Activated B cell treated with CpG ODN at 0.5 μM for 24 hours (primary cell): ENCODE measurements around the gene NAT16. TPM values are rescaled to one million over a fixed set of nuclear protein-coding genes. Genes with fewer than 3 reads are reported as not detected.

Experiments used
- ATAC-seq: fragments of 200-7000 bp; cut with Tn5 transposase; one replicate; pipeline ENCODE4 v1.10.0; 2021; ENCODE audit warnings: low read depth, mild to moderate bottlenecking, moderate library complexity
- CTCF ChIA-PET: fragments of 350-600 bp; sonication (Branson Sonifier 250); formaldehyde crosslinking; loops from one replicate; lab custom pipeline; 2021; ENCODE audit warnings: antibody characterized with exemption; lab: Charles Lee
- POLR2A ChIA-PET: fragments of 350-600 bp; sonication (Branson Sonifier 250); formaldehyde crosslinking; loops from one replicate; lab custom pipeline; 2021; ENCODE audit warnings: antibody characterized with exemption; lab: Charles Lee
- DNase-seq: peaks from one replicate; pipeline ENCODE4 v3.0.0; 2022
- H3K27ac Mint-ChIP-seq: one replicate; pipeline ENCODE4 v1.8.0; 2020; ENCODE audit warnings: mixed read lengths
- H3K27me3 Mint-ChIP-seq: one replicate; pipeline ENCODE4 v1.8.0; 2021; ENCODE audit warnings: mixed read lengths
- H3K36me3 Mint-ChIP-seq: one replicate; pipeline ENCODE4 v1.8.0; 2021; ENCODE audit warnings: low read depth, mixed read lengths
- H3K4me1 Mint-ChIP-seq: one replicate; pipeline ENCODE4 v1.8.0; 2021; ENCODE audit warnings: mixed read lengths
- H3K4me3 Mint-ChIP-seq: one replicate; pipeline ENCODE4 v1.8.0; 2020; ENCODE audit warnings: mild to moderate bottlenecking, mixed read lengths
- H3K9me3 Mint-ChIP-seq: one replicate; pipeline ENCODE4 v1.8.0; 2020; ENCODE audit warnings: mixed read lengths
- intact Hi-C: fragments of 100-400 bp; cut with micrococcal nuclease; formaldehyde crosslinking; loops from one replicate; pipeline ENCODE4 v1.15.1; 2024
- total RNA-seq: library from RNA; stranded (reverse); gene quantifications from 2 replicates; pipeline ENCODE4 v1.2.3, GENCODE V29; 2022
- TF ChIP-seq, protein P1 (sequence below): fragments of 200-600 bp; IDR thresholded peaks from one replicate; pipeline ENCODE4 v1.8.0; 2022; ENCODE audit warnings: antibody characterized with exemption, mild to moderate bottlenecking

Gene NAT16
- total RNA-seq, 1 donor from 2014 or later: not detected

GRCh38 chr7:101126651-101127459 is 53.2 kb downstream of the NAT16 start, which contains the start of gene SERPINE1:
Gene SERPINE1 (plus strand): TSS chr7:101127104. CDS start chr7:101128394, 1,290 bp downstream.
- no peak within 1 kb of the TSS for H3K27ac Mint-ChIP-seq
- H3K9me3 Mint-ChIP-seq: no peaks in the 10 kb centered on the region
- intact Hi-C loops: no loop called here
- no peaks in the 10 kb centered on the region for H3K36me3 Mint-ChIP-seq
- peaks cover 47% of the 10 kb centered on the region for H3K4me1 Mint-ChIP-seq
- peak within 1 kb of the TSS; percentile 47 for H3K4me3 Mint-ChIP-seq
- DNase-seq (peak; percentile 25), ATAC-seq (peak; percentile 76)
- POLR2A ChIA-PET: interaction anchor here (0.6 kb wide), 1 partner anchor 237 kb away, joined by 15 read pairs; the partner anchor contains the start of gene UFSP1
- CTCF ChIA-PET: interaction anchor here (1.1 to 1.9 kb wide), 3 partner anchors 15 to 66 kb away, joined by 3 to 6 read pairs (median 4); no protein-coding TSS in a partner anchor
- TF ChIP-seq, protein P1, sequence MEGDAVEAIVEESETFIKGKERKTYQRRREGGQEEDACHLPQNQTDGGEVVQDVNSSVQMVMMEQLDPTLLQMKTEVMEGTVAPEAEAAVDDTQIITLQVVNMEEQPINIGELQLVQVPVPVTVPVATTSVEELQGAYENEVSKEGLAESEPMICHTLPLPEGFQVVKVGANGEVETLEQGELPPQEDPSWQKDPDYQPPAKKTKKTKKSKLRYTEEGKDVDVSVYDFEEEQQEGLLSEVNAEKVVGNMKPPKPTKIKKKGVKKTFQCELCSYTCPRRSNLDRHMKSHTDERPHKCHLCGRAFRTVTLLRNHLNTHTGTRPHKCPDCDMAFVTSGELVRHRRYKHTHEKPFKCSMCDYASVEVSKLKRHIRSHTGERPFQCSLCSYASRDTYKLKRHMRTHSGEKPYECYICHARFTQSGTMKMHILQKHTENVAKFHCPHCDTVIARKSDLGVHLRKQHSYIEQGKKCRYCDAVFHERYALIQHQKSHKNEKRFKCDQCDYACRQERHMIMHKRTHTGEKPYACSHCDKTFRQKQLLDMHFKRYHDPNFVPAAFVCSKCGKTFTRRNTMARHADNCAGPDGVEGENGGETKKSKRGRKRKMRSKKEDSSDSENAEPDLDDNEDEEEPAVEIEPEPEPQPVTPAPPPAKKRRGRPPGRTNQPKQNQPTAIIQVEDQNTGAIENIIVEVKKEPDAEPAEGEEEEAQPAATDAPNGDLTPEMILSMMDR: no peak
- peaks cover 20% of the 10 kb centered on the region for H3K27me3 Mint-ChIP-seq

DNA sequence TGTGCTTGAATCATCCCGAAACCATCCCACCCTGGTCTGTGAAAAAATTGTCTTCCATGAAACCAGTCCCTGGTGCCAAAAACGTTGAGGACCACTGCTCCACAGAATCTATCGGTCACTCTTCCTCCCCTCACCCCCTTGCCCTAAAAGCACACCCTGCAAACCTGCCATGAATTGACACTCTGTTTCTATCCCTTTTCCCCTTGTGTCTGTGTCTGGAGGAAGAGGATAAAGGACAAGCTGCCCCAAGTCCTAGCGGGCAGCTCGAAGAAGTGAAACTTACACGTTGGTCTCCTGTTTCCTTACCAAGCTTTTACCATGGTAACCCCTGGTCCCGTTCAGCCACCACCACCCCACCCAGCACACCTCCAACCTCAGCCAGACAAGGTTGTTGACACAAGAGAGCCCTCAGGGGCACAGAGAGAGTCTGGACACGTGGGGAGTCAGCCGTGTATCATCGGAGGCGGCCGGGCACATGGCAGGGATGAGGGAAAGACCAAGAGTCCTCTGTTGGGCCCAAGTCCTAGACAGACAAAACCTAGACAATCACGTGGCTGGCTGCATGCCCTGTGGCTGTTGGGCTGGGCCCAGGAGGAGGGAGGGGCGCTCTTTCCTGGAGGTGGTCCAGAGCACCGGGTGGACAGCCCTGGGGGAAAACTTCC is 54.0 kb downstream of the NAT16 start:
- Mint-ChIP-seq H3K36me3 (no peaks in the 10 kb centered on the region), H3K4me1 (peaks cover 47% of the 10 kb centered on the region), H3K27me3 (peaks cover 20% of the 10 kb centered on the region), H3K27ac (no peak overlapping the region), H3K4me3 (peak overlapping the region; percentile 47), H3K9me3 (no peaks in the 10 kb centered on the region)
- TF ChIP-seq, protein P1: no peak
- ChIA-PET CTCF (interaction anchor here (1.1 to 1.9 kb wide), 3 partner anchors 16 to 66 kb away, joined by 3 to 6 read pairs (median 4); no protein-coding TSS in a partner anchor), POLR2A (interaction anchor here (0.6 to 1.1 kb wide), 2 partner anchors 41 to 236 kb away, joined by 5 to 15 read pairs; partner anchors contain the start of genes TRIM56 and UFSP1)
- intact Hi-C loops: no loop called here
- DNase-seq (no peak), ATAC-seq (peak; percentile 56)

GRCh38 chr7:101124376-101125056 is 55.6 kb downstream of the NAT16 start:
- intact Hi-C loops: no loop called here
- no peak for DNase-seq

GRCh38 chr7:101123703-101124068 is 56.4 kb downstream of the NAT16 start:
- Mint-ChIP-seq H3K4me3 (no peak overlapping the region), H3K36me3 (no peaks in the 10 kb centered on the region), H3K27ac (no peak overlapping the region), H3K9me3 (no peaks in the 10 kb centered on the region), H3K27me3 (peaks cover 22% of the 10 kb centered on the region), H3K4me1 (peaks cover 47% of the 10 kb centered on the region)
- CTCF ChIA-PET: no interaction called here
- ATAC-seq: no peak
- no peak for DNase-seq
- intact Hi-C loops: no loop called here
- TF ChIP-seq, protein P1: no peak
- POLR2A ChIA-PET: interaction anchor here (0.7 kb wide), 2 partner anchors 29 to 50 kb away, joined by 4 to 8 read pairs; no protein-coding TSS in a partner anchor

More at GRCh38 chr7:101124376-101125056, 55.6 kb downstream of the NAT16 start:
- ATAC-seq: no peak
- Mint-ChIP-seq H3K27me3 (peaks cover 22% of the 10 kb centered on the region), H3K4me3 (no peak overlapping the region), H3K27ac (no peak overlapping the region), H3K9me3 (no peaks in the 10 kb centered on the region), H3K36me3 (no peaks in the 10 kb centered on the region), H3K4me1 (peaks cover 47% of the 10 kb centered on the region)
- CTCF ChIA-PET: no interaction called here
- TF ChIP-seq, protein P1: no peak
- POLR2A ChIA-PET: interaction anchor here (0.7 kb wide), 2 partner anchors 28 to 49 kb away, joined by 4 to 8 read pairs; no protein-coding TSS in a partner anchor
